Caco-2 (cell line): ENCODE results near the gene PPP2R5C. TPM values are rescaled to one million over a fixed set of nuclear protein-coding genes. Genes with fewer than 3 reads are reported as not detected.

Experiments used
- BruUV-seq: library from RNA; stranded (reverse); fragments of 400-500 nt; replicated peaks from 2 replicates; lab custom pipeline; 2021; lab: Mats Ljungman, UMichigan
- CTCF ChIA-PET: fragments of 300-600 bp; sonication (Branson Sonifier 250); formaldehyde crosslinking; loops from one replicate; lab custom pipeline; 2022; ENCODE audit warnings: antibody characterized with exemption; lab: Charles Lee
- POLR2A ChIA-PET: fragments of 300-600 bp; sonication (Branson Sonifier 250); formaldehyde crosslinking; loops from one replicate; lab custom pipeline; 2022; ENCODE audit warnings: antibody characterized with exemption; lab: Charles Lee
- DNase-seq, 2 experiments: peaks; one replicate each; pipeline versions ENCODE4 v3.0.0 to v3.0.0-alpha.2; 2020 to 2022
- H3K27me3 ChIP-seq: replicated peaks from 2 replicates; pipeline ENCODE4 v1.6.0; 2011; ENCODE audit warnings: low read length; ENCODE audit not compliant: control insufficient read depth, insufficient read depth
- H3K36me3 ChIP-seq: 2 replicates; pipeline ENCODE4 v1.5.1; 2011; ENCODE audit warnings: low read length; ENCODE audit not compliant: control insufficient read depth, insufficient read depth
- H3K4me1 ChIP-seq: fragments of 250-450 bp; sonication (Bioruptor Pico); 2 replicates; pipeline ENCODE4 v1.5.1; 2020; ENCODE audit warnings: mild to moderate bottlenecking
- H3K4me3 ChIP-seq: 2 replicates; pipeline ENCODE4 v1.5.1; 2011; ENCODE audit warnings: low read depth, mild to moderate bottlenecking, control low read depth, low read length
- H3K9me3 ChIP-seq: fragments of 250-450 bp; sonication (Bioruptor Pico); 2 replicates; pipeline ENCODE4 v1.5.1; 2020; ENCODE audit warnings: mild to moderate bottlenecking, moderate library complexity
- H3K27ac Mint-ChIP-seq: one replicate; pipeline ENCODE4 v1.8.0; 2022; ENCODE audit warnings: mixed read lengths; ENCODE audit not compliant: unreplicated experiment
- H3K27me3 Mint-ChIP-seq: one replicate; pipeline ENCODE4 v1.8.0; 2022; ENCODE audit warnings: mixed read lengths; ENCODE audit not compliant: insufficient read depth, unreplicated experiment
- H3K36me3 Mint-ChIP-seq: one replicate; pipeline ENCODE4 v1.8.0; 2022; ENCODE audit warnings: mild to moderate bottlenecking, mixed read lengths; ENCODE audit not compliant: insufficient read depth, unreplicated experiment
- H3K4me1 Mint-ChIP-seq: one replicate; pipeline ENCODE4 v1.8.0; 2022; ENCODE audit warnings: low read depth, mixed read lengths; ENCODE audit not compliant: unreplicated experiment
- H3K4me3 Mint-ChIP-seq: one replicate; pipeline ENCODE4 v1.8.0; 2022; ENCODE audit warnings: mild to moderate bottlenecking, moderate library complexity, mixed read lengths; ENCODE audit not compliant: unreplicated experiment
- H3K9me3 Mint-ChIP-seq: one replicate; pipeline ENCODE4 v1.8.0; 2022; ENCODE audit warnings: mixed read lengths; ENCODE audit not compliant: unreplicated experiment
- intact Hi-C: fragments of 100-400 bp; cut with micrococcal nuclease; formaldehyde crosslinking; loops from one replicate; pipeline ENCODE4 v1.10.0; 2022; ENCODE audit not compliant: unreplicated experiment
- total RNA-seq: library from RNA; stranded (reverse); gene quantifications from 2 replicates; pipeline ENCODE4 v1.2.3, GENCODE V29; 2022
- TF ChIP-seq, protein P1 (sequence below), 2 experiments: fragments of 200-600 bp in 1 of 2; IDR thresholded peaks; 1 replicate in 1 of 2; 2 replicates in 1 of 2; pipeline versions ENCODE4 v1.5.1 to v1.8.0; 2011 to 2022; ENCODE audit warnings: antibody characterized with exemption in 1 of 2, control low read depth in 1 of 2, inconsistent platforms in 1 of 2, low read depth in 1 of 2, low read length in 1 of 2, mild to moderate bottlenecking in 1 of 2, moderate library complexity in 1 of 2; ENCODE audit not compliant: insufficient read depth in 1 of 2, severe bottlenecking in 1 of 2, unreplicated experiment in 1 of 2

The PPP2R5C gene
- total RNA-seq, 1 experiment from 2014 or later, result 97.5 TPM

GRCh38 chr14:101839661-101840060 is 78.2 kb downstream of the PPP2R5C start:
- Histone ChIP-seq H3K36me3 (no peaks in the 10 kb centered on the region), H3K4me1 (no peaks in the 10 kb centered on the region), H3K27me3 (no peaks in the 10 kb centered on the region), H3K4me3 (no peak overlapping the region), H3K9me3 (no peaks in the 10 kb centered on the region)
- H3K9me3 Mint-ChIP-seq, result no peaks in the 10 kb centered on the region
- TF ChIP-seq, protein P1, sequence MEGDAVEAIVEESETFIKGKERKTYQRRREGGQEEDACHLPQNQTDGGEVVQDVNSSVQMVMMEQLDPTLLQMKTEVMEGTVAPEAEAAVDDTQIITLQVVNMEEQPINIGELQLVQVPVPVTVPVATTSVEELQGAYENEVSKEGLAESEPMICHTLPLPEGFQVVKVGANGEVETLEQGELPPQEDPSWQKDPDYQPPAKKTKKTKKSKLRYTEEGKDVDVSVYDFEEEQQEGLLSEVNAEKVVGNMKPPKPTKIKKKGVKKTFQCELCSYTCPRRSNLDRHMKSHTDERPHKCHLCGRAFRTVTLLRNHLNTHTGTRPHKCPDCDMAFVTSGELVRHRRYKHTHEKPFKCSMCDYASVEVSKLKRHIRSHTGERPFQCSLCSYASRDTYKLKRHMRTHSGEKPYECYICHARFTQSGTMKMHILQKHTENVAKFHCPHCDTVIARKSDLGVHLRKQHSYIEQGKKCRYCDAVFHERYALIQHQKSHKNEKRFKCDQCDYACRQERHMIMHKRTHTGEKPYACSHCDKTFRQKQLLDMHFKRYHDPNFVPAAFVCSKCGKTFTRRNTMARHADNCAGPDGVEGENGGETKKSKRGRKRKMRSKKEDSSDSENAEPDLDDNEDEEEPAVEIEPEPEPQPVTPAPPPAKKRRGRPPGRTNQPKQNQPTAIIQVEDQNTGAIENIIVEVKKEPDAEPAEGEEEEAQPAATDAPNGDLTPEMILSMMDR (IDR thresholded peaks at IDR 0.05; ENCODE audit: insufficient read depth in 1 of 2, low read depth in 1 of 2, low read length in 1 of 2, severe bottlenecking in 1 of 2, unreplicated experiment in 1 of 2), result no peak
- intact Hi-C loops, result loop anchor here (5.0 kb wide), 1 partner anchor 67 kb away; no protein-coding TSS in a partner anchor
- H3K27ac Mint-ChIP-seq, result no peak overlapping the region
- no peak overlapping the region for H3K4me3 Mint-ChIP-seq
- ChIA-PET POLR2A (no interaction called here), CTCF (no interaction called here)
- no TSS peak for BruUV-seq
- no peaks in the 10 kb centered on the region for H3K4me1 Mint-ChIP-seq
- peaks cover 5% of the 10 kb centered on the region for H3K36me3 Mint-ChIP-seq
- H3K27me3 Mint-ChIP-seq, result no peaks in the 10 kb centered on the region
- no peak for DNase-seq

GRCh38 chr14:101840649-101841369 is 79.3 kb downstream of the PPP2R5C start:
- H3K36me3 Mint-ChIP-seq, result peaks cover 5% of the 10 kb centered on the region
- no peaks in the 10 kb centered on the region for H3K27me3 Mint-ChIP-seq
- Histone ChIP-seq H3K4me3 (no peak overlapping the region), H3K9me3 (no peaks in the 10 kb centered on the region), H3K27me3 (no peaks in the 10 kb centered on the region), H3K4me1 (no peaks in the 10 kb centered on the region), H3K36me3 (no peaks in the 10 kb centered on the region)
- no peak overlapping the region for H3K27ac Mint-ChIP-seq
- no peaks in the 10 kb centered on the region for H3K4me1 Mint-ChIP-seq
- no peak for DNase-seq
- TF ChIP-seq, protein P1 (IDR thresholded peaks at IDR 0.05; ENCODE audit: insufficient read depth in 1 of 2, low read depth in 1 of 2, low read length in 1 of 2, severe bottlenecking in 1 of 2, unreplicated experiment in 1 of 2), result no peak
- no peaks in the 10 kb centered on the region for H3K9me3 Mint-ChIP-seq
- no TSS peak for BruUV-seq
- ChIA-PET CTCF (no interaction called here), POLR2A (interaction anchor here (0.6 kb wide), 2 partner anchors 30 to 31 kb away, joined by 5 to 6 read pairs; no protein-coding TSS in a partner anchor)
- intact Hi-C loops, result loop anchor here (5.0 kb wide), 1 partner anchor 69 kb away; no protein-coding TSS in a partner anchor
- H3K4me3 Mint-ChIP-seq, result no peak overlapping the region

DNA sequence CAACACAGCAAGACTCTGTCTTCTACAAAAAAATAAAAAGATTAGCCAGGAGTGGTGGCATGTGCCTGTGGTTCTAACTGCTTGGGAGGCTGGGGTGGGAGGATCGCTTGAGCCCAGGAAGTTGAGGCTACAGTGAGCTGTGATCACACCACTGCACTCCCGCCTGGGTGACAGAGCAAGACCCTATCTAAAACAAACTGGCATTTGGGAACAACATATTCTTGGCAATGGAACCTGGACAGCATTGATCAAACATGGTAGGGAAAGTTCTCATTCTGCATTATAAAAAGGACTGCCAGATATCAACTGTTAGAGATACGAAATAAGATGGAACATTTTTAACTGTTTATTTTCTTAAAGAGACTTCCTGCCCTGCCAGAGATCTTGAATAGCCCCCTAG is 81.5 kb downstream of the PPP2R5C start:
- Histone ChIP-seq H3K27me3 (no peaks in the 10 kb centered on the region), H3K4me1 (no peaks in the 10 kb centered on the region), H3K9me3 (no peaks in the 10 kb centered on the region), H3K36me3 (no peaks in the 10 kb centered on the region), H3K4me3 (no peak overlapping the region)
- TF ChIP-seq, protein P1 (IDR thresholded peaks at IDR 0.05; ENCODE audit: insufficient read depth in 1 of 2, low read depth in 1 of 2, low read length in 1 of 2, severe bottlenecking in 1 of 2, unreplicated experiment in 1 of 2), result no peak
- peaks cover 5% of the 10 kb centered on the region for H3K36me3 Mint-ChIP-seq
- no peak for DNase-seq
- CTCF ChIA-PET, result interaction anchor here (0.5 to 0.8 kb wide), 2 partner anchors 54 to 72 kb away, joined by 3 read pairs; no protein-coding TSS in a partner anchor
- no peaks in the 10 kb centered on the region for H3K4me1 Mint-ChIP-seq
- no TSS peak for BruUV-seq
- H3K9me3 Mint-ChIP-seq, result no peaks in the 10 kb centered on the region
- no peaks in the 10 kb centered on the region for H3K27me3 Mint-ChIP-seq
- H3K4me3 Mint-ChIP-seq, result no peak overlapping the region
- POLR2A ChIA-PET, result no interaction called here
- intact Hi-C loops, result loop anchor here (5.0 kb wide), 1 partner anchor 71 kb away; no protein-coding TSS in a partner anchor
- H3K27ac Mint-ChIP-seq, result no peak overlapping the region
